ENCODE data around the gene NDEL1. TPM values are rescaled to one million over a fixed set of nuclear protein-coding genes. Genes with fewer than 3 reads are reported as not detected.

Gene NDEL1
- total RNA-seq, 1 donor from 2014 or later, result 34.1 TPM

DNA sequence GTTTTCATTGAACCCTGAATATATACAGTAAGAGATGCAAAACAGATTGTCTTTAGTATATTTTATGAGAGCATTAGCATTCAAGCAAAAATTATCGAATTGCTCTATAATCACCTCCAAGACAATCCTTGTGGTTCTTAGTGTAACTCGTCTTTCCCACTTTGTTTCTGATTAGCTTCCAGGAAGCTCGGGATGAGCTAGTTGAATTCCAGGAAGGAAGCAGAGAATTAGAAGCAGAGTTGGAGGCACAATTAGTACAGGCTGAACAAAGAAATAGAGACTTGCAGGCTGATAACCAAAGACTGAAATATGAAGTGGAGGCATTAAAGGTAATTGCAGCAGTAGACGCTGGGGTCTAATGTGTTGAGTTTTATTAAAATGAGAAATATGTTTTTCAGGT, 9.9 kb downstream of the NDEL1 start:
- H3K9me3 Mint-ChIP-seq, result no peaks in the 10 kb centered on the region
- peaks cover 36% of the 10 kb centered on the region for H3K4me1 Mint-ChIP-seq
- TF ChIP-seq, protein P1, sequence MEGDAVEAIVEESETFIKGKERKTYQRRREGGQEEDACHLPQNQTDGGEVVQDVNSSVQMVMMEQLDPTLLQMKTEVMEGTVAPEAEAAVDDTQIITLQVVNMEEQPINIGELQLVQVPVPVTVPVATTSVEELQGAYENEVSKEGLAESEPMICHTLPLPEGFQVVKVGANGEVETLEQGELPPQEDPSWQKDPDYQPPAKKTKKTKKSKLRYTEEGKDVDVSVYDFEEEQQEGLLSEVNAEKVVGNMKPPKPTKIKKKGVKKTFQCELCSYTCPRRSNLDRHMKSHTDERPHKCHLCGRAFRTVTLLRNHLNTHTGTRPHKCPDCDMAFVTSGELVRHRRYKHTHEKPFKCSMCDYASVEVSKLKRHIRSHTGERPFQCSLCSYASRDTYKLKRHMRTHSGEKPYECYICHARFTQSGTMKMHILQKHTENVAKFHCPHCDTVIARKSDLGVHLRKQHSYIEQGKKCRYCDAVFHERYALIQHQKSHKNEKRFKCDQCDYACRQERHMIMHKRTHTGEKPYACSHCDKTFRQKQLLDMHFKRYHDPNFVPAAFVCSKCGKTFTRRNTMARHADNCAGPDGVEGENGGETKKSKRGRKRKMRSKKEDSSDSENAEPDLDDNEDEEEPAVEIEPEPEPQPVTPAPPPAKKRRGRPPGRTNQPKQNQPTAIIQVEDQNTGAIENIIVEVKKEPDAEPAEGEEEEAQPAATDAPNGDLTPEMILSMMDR (conservative IDR thresholded peaks at IDR 0.05), result no peak
- DNase-seq (ENCODE audit: low read depth, low spot score), result no peak
- no peak overlapping the region for H3K4me3 Mint-ChIP-seq
- no peak overlapping the region for H3K27ac Mint-ChIP-seq (ENCODE audit: unreplicated experiment)
- H3K36me3 Mint-ChIP-seq (ENCODE audit: low read depth), result peaks cover 10% of the 10 kb centered on the region
- no peaks in the 10 kb centered on the region for H3K27me3 Mint-ChIP-seq (ENCODE audit: low read depth)

DNA sequence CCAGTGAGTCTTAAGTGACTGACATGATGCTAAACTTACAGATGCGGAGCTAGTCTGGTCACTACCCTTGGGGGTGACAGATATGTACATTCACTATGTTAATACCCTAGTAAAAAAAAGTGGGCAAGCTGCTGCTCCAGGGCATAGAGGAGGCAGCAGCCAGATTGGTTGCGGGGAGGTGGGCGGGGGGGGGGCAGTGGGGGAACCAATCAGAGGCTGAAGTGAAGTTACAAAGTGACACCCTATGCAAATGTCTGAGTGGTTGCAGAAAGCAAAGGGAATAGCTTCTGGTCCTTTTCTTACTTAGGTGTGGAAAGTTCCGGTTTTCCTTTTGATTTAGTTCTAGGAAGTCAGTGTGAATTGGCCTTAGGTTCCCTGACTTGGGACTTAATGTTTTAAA, 12.1 kb downstream of the NDEL1 start:
- DNase-seq (ENCODE audit: low read depth, low spot score), result no peak
- Mint-ChIP-seq H3K36me3 (ENCODE audit: low read depth) (peaks cover 12% of the 10 kb centered on the region), H3K9me3 (no peaks in the 10 kb centered on the region), H3K27ac (ENCODE audit: unreplicated experiment) (peak overlapping the region; percentile 45), H3K4me1 (peaks cover 21% of the 10 kb centered on the region), H3K4me3 (no peak overlapping the region), H3K27me3 (ENCODE audit: low read depth) (no peaks in the 10 kb centered on the region)
- TF ChIP-seq, protein P1 (conservative IDR thresholded peaks at IDR 0.05), result no peak

DNA sequence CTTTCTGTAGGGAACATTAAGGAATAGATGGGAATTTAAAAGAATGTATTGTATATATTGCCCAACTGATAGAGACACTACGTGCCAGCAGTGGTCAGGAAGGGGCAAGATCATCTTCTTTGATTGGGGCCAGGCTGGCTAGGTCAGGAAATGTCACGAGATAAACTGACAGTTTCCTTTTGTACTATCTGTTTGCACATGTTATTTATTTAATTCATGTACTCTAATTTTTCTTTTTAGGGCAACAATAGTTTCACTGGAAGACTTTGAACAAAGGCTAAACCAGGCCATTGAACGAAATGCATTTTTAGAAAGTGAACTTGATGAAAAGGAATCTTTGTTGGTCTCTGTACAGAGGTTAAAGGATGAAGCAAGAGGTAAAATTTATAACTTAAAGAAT, 12.6 kb downstream of the NDEL1 start:
- Mint-ChIP-seq H3K27ac (ENCODE audit: unreplicated experiment) (no peak overlapping the region), H3K9me3 (no peaks in the 10 kb centered on the region), H3K36me3 (ENCODE audit: low read depth) (peaks cover 12% of the 10 kb centered on the region), H3K27me3 (ENCODE audit: low read depth) (no peaks in the 10 kb centered on the region), H3K4me3 (no peak overlapping the region), H3K4me1 (peaks cover 16% of the 10 kb centered on the region)
- no peak for DNase-seq (ENCODE audit: low read depth, low spot score)
- TF ChIP-seq, protein P1 (conservative IDR thresholded peaks at IDR 0.05), result no peak

DNA sequence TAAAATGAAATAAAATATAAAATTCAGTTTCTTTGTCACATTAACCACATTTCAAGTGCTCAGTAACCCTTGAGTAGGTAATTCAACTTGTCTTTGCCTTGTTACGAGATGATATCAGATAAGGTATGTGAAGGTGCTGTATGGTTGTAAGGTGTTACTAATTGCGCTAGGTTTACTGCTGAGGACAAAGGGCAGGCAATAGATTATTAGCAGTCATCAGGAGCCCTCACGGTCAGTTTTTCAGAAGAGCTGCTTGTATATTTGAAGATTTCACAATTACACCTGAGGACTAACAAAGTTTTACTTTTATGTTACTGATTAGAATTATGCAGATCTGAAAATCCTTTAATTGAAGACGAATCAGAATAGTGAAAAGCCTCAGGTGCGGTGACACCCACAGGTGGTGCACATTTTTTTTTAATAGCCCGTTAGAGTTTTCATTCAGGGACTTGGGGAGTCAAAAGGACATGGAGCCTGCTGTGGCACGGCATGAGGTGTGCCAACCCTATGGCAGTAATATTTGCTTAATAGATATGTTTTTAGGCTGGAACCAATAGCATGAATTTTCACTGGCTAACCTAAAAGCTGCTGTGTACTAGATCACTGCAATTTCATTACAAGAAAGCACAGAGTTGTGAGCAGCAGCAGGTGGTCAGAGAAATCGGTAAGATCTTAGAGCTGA, 16.4 kb downstream of the NDEL1 start:
- no peak overlapping the region for H3K4me3 Mint-ChIP-seq
- no peaks in the 10 kb centered on the region for H3K9me3 Mint-ChIP-seq
- H3K27me3 Mint-ChIP-seq (ENCODE audit: low read depth), result no peaks in the 10 kb centered on the region
- no peak overlapping the region for H3K27ac Mint-ChIP-seq (ENCODE audit: unreplicated experiment)
- peaks cover 6% of the 10 kb centered on the region for H3K4me1 Mint-ChIP-seq
- TF ChIP-seq, protein P1 (conservative IDR thresholded peaks at IDR 0.05), result no peak
- H3K36me3 Mint-ChIP-seq (ENCODE audit: low read depth), result peaks cover 16% of the 10 kb centered on the region
- no peak for DNase-seq (ENCODE audit: low read depth, low spot score)

DNA sequence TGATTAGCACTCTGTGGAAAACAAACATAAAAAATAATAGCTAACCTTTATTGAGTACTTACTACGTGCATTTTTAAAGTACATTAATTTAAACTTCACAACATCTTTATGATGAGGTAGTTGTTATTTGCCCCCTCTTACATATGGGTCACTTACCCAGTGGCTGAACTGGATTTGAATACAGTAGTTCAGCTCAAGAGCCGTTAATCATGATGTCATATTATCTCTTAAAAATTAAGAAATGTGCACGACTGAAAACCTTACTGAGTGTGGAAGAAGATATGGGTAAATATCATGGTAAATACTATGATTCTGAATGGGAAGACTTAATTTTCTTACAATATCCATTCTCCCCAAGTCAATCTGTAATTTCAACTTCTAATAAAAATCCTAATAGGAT, 17.6 kb downstream of the NDEL1 start:
- no peak for DNase-seq (ENCODE audit: low read depth, low spot score)
- TF ChIP-seq, protein P1 (conservative IDR thresholded peaks at IDR 0.05), result no peak
- H3K4me1 Mint-ChIP-seq, result peaks cover 1% of the 10 kb centered on the region
- peaks cover 18% of the 10 kb centered on the region for H3K36me3 Mint-ChIP-seq (ENCODE audit: low read depth)
- no peaks in the 10 kb centered on the region for H3K9me3 Mint-ChIP-seq
- no peak overlapping the region for H3K27ac Mint-ChIP-seq (ENCODE audit: unreplicated experiment)
- H3K4me3 Mint-ChIP-seq, result no peak overlapping the region
- no peaks in the 10 kb centered on the region for H3K27me3 Mint-ChIP-seq (ENCODE audit: low read depth)

All from neural crest cell (in vitro differentiated cells).